ENCODE data around the gene KCNK16.

DNA sequence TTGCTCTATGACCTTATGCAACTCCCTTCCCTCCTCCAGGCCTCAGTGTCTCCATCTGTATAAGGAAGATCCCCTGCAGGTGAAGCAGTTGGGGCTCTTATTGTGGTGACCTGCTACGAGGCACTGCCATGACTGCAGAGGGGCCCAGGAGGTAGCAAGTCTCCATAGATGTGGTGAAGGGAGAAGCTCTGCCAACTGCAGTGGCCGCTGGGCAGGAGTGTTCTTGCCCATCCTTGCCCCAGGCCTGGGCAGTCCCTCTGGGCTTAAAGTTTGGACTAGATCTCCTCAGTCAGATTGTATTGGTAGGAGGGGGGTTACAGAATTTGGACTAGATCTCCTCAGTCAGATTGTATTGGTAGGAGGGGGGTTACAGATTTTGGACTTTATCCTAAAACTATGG, 20.5 kb downstream of the KCNK16 start:
- TF ChIP-seq, protein P1, sequence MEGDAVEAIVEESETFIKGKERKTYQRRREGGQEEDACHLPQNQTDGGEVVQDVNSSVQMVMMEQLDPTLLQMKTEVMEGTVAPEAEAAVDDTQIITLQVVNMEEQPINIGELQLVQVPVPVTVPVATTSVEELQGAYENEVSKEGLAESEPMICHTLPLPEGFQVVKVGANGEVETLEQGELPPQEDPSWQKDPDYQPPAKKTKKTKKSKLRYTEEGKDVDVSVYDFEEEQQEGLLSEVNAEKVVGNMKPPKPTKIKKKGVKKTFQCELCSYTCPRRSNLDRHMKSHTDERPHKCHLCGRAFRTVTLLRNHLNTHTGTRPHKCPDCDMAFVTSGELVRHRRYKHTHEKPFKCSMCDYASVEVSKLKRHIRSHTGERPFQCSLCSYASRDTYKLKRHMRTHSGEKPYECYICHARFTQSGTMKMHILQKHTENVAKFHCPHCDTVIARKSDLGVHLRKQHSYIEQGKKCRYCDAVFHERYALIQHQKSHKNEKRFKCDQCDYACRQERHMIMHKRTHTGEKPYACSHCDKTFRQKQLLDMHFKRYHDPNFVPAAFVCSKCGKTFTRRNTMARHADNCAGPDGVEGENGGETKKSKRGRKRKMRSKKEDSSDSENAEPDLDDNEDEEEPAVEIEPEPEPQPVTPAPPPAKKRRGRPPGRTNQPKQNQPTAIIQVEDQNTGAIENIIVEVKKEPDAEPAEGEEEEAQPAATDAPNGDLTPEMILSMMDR (IDR thresholded peaks at IDR 0.05): no peak
- no peak for TF ChIP-seq POLR2A (IDR thresholded peaks at IDR 0.05)

Data from heart left ventricle (tissue), 13 donors.